OCI-LY1 (cell line): ENCODE data around the gene ZDHHC11.

Source experiments
- EZH2 ChIP-seq: fragments of 200-600 bp; sonication (generic), shearing (Covaris generic); IDR thresholded peaks from 2 replicates; pipeline ENCODE4 v1.8.0; 2017; ENCODE audit warnings: borderline replicate concordance, mixed run types, mild to moderate bottlenecking, antibody characterized with exemption, low read length, moderate library complexity, mixed read lengths
- TF ChIP-seq, protein P1 (sequence below): fragments of 200-600 bp; sonication (generic), shearing (Covaris generic); IDR thresholded peaks from 2 replicates; pipeline ENCODE4 v1.5.1; 2017; ENCODE audit warnings: mild to moderate bottlenecking, antibody characterized with exemption, low read length, moderate library complexity, mixed read lengths

DNA sequence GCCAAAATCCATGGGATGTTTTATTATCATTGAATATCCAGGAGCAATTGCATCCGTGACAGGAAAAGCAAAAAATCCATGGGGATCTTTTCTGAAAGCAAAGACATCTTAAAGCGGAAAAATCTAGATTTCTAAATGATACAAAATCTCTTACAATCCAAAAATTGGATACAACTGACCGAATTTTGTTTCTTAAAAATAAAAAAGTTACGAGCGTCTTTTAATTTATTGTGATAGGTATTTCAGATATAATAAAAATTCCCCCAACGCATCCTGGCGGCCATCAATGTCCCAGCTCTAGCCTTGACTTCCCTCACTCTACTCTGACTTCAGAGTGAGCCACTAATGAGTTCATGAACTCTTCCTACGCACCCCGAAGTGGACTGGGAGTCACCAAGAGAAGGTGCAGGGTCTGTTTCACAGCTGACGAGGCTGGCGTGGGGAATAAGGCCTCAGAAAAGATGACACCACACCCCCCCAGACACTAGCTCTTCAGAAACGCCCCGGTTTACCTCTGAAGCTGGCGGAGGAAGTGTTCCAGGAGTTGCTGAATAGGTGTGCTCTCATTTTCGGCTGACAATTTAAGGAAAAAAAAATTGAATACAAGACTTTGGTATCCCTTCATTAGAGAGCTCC is 38.4 kb upstream of the ZDHHC11 start:
- TF ChIP-seq, protein P1, sequence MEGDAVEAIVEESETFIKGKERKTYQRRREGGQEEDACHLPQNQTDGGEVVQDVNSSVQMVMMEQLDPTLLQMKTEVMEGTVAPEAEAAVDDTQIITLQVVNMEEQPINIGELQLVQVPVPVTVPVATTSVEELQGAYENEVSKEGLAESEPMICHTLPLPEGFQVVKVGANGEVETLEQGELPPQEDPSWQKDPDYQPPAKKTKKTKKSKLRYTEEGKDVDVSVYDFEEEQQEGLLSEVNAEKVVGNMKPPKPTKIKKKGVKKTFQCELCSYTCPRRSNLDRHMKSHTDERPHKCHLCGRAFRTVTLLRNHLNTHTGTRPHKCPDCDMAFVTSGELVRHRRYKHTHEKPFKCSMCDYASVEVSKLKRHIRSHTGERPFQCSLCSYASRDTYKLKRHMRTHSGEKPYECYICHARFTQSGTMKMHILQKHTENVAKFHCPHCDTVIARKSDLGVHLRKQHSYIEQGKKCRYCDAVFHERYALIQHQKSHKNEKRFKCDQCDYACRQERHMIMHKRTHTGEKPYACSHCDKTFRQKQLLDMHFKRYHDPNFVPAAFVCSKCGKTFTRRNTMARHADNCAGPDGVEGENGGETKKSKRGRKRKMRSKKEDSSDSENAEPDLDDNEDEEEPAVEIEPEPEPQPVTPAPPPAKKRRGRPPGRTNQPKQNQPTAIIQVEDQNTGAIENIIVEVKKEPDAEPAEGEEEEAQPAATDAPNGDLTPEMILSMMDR = no peak
- TF ChIP-seq EZH2 = no peak
